PC-9 (cell line): Measurements from ENCODE around the gene LRP1. TPM values are rescaled to one million over a fixed set of nuclear protein-coding genes. Genes with fewer than 3 reads are reported as not detected.

Experiments
- BruUV-seq: library from RNA; stranded (reverse); fragments of 400-500 nt; replicated peaks from 2 replicates; lab custom pipeline; 2021; lab: Mats Ljungman, UMichigan
- CTCF ChIA-PET: fragments of 300-600 bp; sonication (Branson Sonifier 250); formaldehyde crosslinking; loops from one replicate; lab custom pipeline; 2022; ENCODE audit warnings: antibody characterized with exemption; lab: Charles Lee
- POLR2A ChIA-PET: fragments of 300-600 bp; sonication (Branson Sonifier 250); formaldehyde crosslinking; loops from one replicate; lab custom pipeline; 2022; ENCODE audit warnings: antibody characterized with exemption; ENCODE audit not compliant: unreplicated experiment; lab: Charles Lee
- DNase-seq, 2 experiments: peaks; one replicate each; pipeline versions ENCODE4 v3.0.0 to v3.0.0-alpha.2; 2015 to 2022; ENCODE audit warnings: mixed read lengths in 1 of 2
- H2AFZ ChIP-seq: fragments of 200-600 bp; sonication (generic); 2 replicates; pipeline ENCODE4 v1.8.1; 2017; ENCODE audit warnings: antibody characterized with exemption
- H3F3A ChIP-seq: fragments of 200-600 bp; sonication (generic); 2 replicates; pipeline ENCODE4 v1.8.1; 2017; ENCODE audit warnings: antibody characterized with exemption, mild to moderate bottlenecking, low read depth; ENCODE audit not compliant: insufficient read depth
- H3K27ac ChIP-seq: fragments of 200-600 bp; sonication (generic); 2 replicates; pipeline ENCODE4 v1.6.1; 2016; ENCODE audit warnings: mixed run types
- H3K27me3 ChIP-seq: fragments of 200-600 bp; sonication (generic); 2 replicates; pipeline ENCODE4 v1.6.1; 2016; ENCODE audit warnings: low read depth, mixed run types; ENCODE audit not compliant: insufficient read depth
- H3K36me3 ChIP-seq: fragments of 200-600 bp; sonication (generic); 2 replicates; pipeline ENCODE4 v1.6.1; 2016; ENCODE audit warnings: low read depth, mixed run types
- H3K4me1 ChIP-seq: fragments of 200-600 bp; sonication (generic); replicated peaks from 2 replicates; pipeline ENCODE4 v1.6.1; 2016; ENCODE audit warnings: mixed run types; ENCODE audit not compliant: insufficient read depth
- H3K4me2 ChIP-seq: fragments of 200-600 bp; sonication (generic); 2 replicates; pipeline ENCODE4 v1.6.1; 2017; ENCODE audit warnings: mixed run types
- H3K4me3 ChIP-seq: fragments of 200-600 bp; sonication (generic); 2 replicates; pipeline ENCODE4 v1.6.1; 2016; ENCODE audit warnings: mixed run types
- H3K79me2 ChIP-seq: fragments of 200-600 bp; sonication (generic); 2 replicates; pipeline ENCODE4 v1.6.1; 2017; ENCODE audit warnings: low read depth, mixed run types
- H3K9me2 ChIP-seq: fragments of 200-600 bp; sonication (generic); 2 replicates; pipeline ENCODE4 v1.8.1; 2017; ENCODE audit warnings: mild to moderate bottlenecking; ENCODE audit not compliant: insufficient read depth
- H3K9me3 ChIP-seq: fragments of 200-600 bp; sonication (generic); 2 replicates; pipeline ENCODE4 v1.8.1; 2016; ENCODE audit warnings: low read depth; ENCODE audit not compliant: insufficient read depth
- H4K20me1 ChIP-seq: fragments of 200-600 bp; sonication (generic); 2 replicates; pipeline ENCODE4 v1.8.1; 2017; ENCODE audit not compliant: insufficient read depth
- CTCF ChIP-seq: fragments of 200-600 bp; sonication (generic); conservative IDR thresholded peaks from 2 replicates; pipeline ENCODE4 v1.6.1; 2017; ENCODE audit warnings: mixed run types, antibody characterized with exemption, mild to moderate bottlenecking, moderate library complexity
- EZH2 ChIP-seq: fragments of 200-600 bp; sonication (generic); IDR thresholded peaks from 2 replicates; pipeline ENCODE4 v1.8.0; 2017; ENCODE audit warnings: antibody characterized with exemption, low read depth
- intact Hi-C: fragments of 100-400 bp; cut with micrococcal nuclease; formaldehyde crosslinking; loops from one replicate; pipeline ENCODE4 v1.10.0; 2022; ENCODE audit not compliant: unreplicated experiment
- total RNA-seq: library from RNA; stranded (reverse); gene quantifications from 2 replicates; pipeline ENCODE4 v1.2.3, GENCODE V29; 2021

The LRP1 gene
- total RNA-seq, 1 experiment from 2014 or later: 51.4 TPM

- peak overlapping the region; percentile 74 for H3K4me2 ChIP-seq
- no peaks in the 10 kb centered on the region for H3K9me2 ChIP-seq
- H3K9me3 ChIP-seq: no peaks in the 10 kb centered on the region
- H3K79me2 ChIP-seq: peaks cover 18% of the 10 kb centered on the region
- H3K4me3 ChIP-seq: peak overlapping the region; percentile 53; the same call in 1 of the 2 replicates
- ChIA-PET POLR2A (interaction anchor here (0.6 kb wide), 1 partner anchor 10 kb away, joined by 6 read pairs; no protein-coding TSS in a partner anchor), CTCF (interaction anchor here (0.7 to 2.6 kb wide), 5 partner anchors 13 to 134 kb away, joined by 3 to 23 read pairs (median 3); partner anchors contain the start of gene STAT6)
- no TSS peak for BruUV-seq
- intact Hi-C loops: loop anchor here (1.0 to 2.0 kb wide), 2 partner anchors 7 to 33 kb away; no protein-coding TSS in a partner anchor
- DNase-seq: no peak
- H4K20me1 ChIP-seq: no peaks in the 10 kb centered on the region
- H3F3A ChIP-seq: peaks cover 6% of the 10 kb centered on the region; the same call in 1 of the 2 replicates
- peak overlapping the region; percentile 59; the same call in 1 of the 2 replicates for H3K27ac ChIP-seq
- TF ChIP-seq CTCF: no peak
- TF ChIP-seq EZH2: no peak
- no peaks in the 10 kb centered on the region for H3K36me3 ChIP-seq
- no peaks in the 10 kb centered on the region for H3K27me3 ChIP-seq
- peaks cover 13% of the 10 kb centered on the region for H3K4me1 ChIP-seq
- H2AFZ ChIP-seq: peak overlapping the region; percentile 74; the same call in 1 of the 2 replicates
Observed at GRCh38 chr12:57079821-57080220, 48.5 kb upstream of the LRP1 start.

GRCh38 chr12:57080855-57081254 lies 47.4 kb upstream of the LRP1 start:
- Histone ChIP-seq H3K79me2 (peaks cover 18% of the 10 kb centered on the region), H4K20me1 (no peaks in the 10 kb centered on the region), H3K9me2 (no peaks in the 10 kb centered on the region), H3K27ac (no peak overlapping the region), H3K4me1 (peaks cover 16% of the 10 kb centered on the region), H3K27me3 (no peaks in the 10 kb centered on the region), H3K4me3 (no peak overlapping the region), H2AFZ (no peak overlapping the region), H3K9me3 (no peaks in the 10 kb centered on the region), H3F3A (peaks cover 7% of the 10 kb centered on the region; the same call in 1 of the 2 replicates), H3K36me3 (no peaks in the 10 kb centered on the region), H3K4me2 (no peak overlapping the region)
- TF ChIP-seq EZH2: no peak
- TF ChIP-seq CTCF: no peak
- BruUV-seq: no TSS peak
- DNase-seq: no peak
- CTCF ChIA-PET: no interaction called here
- POLR2A ChIA-PET: interaction anchor here (0.7 kb wide), 1 partner anchor 22 kb away, joined by 4 read pairs; no protein-coding TSS in a partner anchor
- intact Hi-C loops: no loop called here

GRCh38 chr12:57085999-57086492 lies 42.2 kb upstream of the LRP1 start:
- Histone ChIP-seq H3F3A (peaks cover 22% of the 10 kb centered on the region; the same call in 1 of the 2 replicates), H3K27ac (no peak overlapping the region), H3K27me3 (no peaks in the 10 kb centered on the region), H2AFZ (peak overlapping the region; percentile 92; the same call in 1 of the 2 replicates), H3K4me2 (peak overlapping the region; percentile 96), H3K9me2 (no peaks in the 10 kb centered on the region), H3K79me2 (no peaks in the 10 kb centered on the region), H3K4me1 (peaks cover 5% of the 10 kb centered on the region; the same call in 1 of the 2 replicates), H3K36me3 (no peaks in the 10 kb centered on the region), H4K20me1 (no peaks in the 10 kb centered on the region), H3K4me3 (peak overlapping the region; percentile 94; the same call in 1 of the 2 replicates), H3K9me3 (no peaks in the 10 kb centered on the region)
- no TSS peak for BruUV-seq
- DNase-seq: no peak
- intact Hi-C loops: loop anchor here (5.0 kb wide), 1 partner anchor 449 kb away; no protein-coding TSS in a partner anchor
- ChIA-PET CTCF (no interaction called here), POLR2A (interaction anchor here (0.9 to 1.0 kb wide), 2 partner anchors 26 to 42 kb away, joined by 5 read pairs; partner anchors contain the start of gene LRP1)
- TF ChIP-seq EZH2 (no peak), CTCF (no peak)
